ENCODE results near the gene SUN1.
"Not testable (repeated sequence)": the region's sequence is repeated elsewhere in the genome, so short reads cannot be mapped to it uniquely, and the experiment has no call there.

The SUN1 gene

DNA sequence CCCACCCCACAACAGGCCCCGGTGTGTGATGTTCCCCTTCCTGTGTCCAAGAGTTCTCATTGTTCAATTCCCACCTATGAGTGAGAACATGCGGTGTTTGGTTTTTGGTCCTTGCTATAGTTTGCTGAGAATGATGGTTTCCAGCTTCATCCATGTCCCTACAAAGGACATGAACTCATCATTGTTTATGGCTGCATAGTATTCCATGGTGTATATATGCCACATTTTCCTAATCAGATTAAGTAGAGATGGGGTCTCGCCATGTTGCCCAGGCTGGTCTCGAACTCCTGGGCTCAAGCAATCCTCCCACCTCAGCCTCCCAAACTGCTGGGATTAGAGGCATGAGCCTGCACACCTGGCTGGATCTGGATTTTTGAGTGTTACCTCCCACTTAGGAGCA lies 28.5 kb upstream of the SUN1 start:
- not testable (repeated sequence) for DNase-seq

DNA sequence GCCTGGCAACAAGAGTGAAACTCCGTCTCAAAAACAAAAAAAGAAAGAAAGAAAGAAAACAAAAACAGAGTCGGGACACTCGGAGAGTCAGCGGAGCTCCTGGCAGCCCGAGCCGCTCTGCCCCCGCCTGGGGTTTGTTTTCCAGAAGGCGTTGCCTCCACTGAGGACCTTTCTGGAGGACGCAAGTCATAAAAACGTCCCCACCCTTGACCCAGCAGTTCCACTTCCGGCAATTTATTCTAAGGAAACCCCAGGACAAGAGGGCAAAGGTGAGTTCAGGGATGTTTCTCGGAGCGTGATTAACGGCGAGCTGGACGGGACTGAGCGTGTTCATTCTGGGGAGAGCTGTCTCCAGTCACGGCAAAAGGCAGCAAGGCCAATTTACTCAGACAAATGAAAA lies 27.0 kb upstream of the SUN1 start:
- DNase-seq: no peak

DNA sequence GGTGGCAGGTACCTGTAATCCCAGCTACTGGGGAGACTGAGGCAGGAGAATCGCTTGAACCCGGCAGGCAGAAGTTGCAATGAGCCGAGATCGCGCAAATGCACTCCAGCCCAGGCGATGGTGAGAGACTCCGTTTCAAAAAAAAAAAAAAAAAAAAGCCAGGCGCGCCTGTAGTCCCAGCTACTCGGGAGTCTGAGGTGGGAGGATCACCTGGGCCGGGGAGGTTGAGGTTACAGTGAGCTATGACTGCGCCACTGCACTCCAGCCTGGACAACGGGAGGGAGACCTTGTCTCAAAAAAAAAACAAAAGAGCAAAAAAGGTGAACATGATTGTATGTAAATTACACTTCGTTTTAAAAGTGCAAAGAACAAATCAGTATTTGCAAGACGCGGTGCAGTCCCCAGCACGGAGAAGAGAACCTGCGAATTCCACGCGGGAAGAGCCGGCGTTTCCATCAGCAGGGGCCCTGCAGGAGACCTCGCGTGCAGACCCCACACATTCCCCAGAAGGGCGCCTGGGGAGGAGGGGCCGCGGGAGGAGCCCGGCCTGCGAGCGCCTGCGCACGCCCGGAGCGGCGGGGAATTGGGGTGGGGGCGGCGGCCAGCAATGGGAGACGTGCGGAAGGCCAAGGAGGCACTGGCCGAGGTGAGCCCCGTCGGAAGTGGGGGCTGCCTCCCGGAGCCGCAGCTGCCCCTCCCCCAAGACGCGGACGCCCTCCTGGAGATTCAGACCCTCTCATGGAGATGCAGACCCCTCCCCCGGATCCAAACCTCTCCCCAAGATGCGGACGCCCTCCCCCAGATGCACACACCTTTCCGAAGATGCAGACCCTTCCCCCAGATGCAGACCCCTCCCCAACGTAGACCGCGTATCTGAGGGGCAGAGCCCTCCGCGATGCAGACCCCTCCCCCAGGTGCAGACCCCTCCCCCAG lies 16.7 kb upstream of the SUN1 start:
- no peak for DNase-seq

DNA sequence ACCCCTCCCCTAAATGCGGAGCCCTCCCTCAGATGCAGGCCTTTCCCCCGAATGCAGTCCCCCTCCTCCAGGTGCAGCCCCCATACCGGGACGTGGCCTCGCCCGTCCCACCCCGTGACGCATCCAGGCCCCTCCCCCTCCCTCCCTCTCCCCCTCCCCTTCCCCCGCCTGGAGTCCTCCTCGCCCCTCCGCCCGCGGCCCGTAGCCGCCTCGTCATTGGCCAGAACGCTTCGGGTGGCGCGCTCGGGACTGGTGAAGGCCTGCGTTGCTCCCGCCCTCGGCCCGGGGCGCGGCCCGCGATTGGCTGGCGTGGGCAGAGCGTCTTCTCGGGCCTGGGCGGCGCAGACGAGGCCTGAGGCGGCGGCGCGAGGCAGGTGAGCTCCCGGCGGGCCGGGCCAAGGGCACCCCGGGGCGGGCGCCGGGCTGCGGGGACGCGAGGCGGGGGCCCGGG lies 16.0 kb upstream of the SUN1 start:
- DNase-seq: peak; percentile 91 to 95

DNA sequence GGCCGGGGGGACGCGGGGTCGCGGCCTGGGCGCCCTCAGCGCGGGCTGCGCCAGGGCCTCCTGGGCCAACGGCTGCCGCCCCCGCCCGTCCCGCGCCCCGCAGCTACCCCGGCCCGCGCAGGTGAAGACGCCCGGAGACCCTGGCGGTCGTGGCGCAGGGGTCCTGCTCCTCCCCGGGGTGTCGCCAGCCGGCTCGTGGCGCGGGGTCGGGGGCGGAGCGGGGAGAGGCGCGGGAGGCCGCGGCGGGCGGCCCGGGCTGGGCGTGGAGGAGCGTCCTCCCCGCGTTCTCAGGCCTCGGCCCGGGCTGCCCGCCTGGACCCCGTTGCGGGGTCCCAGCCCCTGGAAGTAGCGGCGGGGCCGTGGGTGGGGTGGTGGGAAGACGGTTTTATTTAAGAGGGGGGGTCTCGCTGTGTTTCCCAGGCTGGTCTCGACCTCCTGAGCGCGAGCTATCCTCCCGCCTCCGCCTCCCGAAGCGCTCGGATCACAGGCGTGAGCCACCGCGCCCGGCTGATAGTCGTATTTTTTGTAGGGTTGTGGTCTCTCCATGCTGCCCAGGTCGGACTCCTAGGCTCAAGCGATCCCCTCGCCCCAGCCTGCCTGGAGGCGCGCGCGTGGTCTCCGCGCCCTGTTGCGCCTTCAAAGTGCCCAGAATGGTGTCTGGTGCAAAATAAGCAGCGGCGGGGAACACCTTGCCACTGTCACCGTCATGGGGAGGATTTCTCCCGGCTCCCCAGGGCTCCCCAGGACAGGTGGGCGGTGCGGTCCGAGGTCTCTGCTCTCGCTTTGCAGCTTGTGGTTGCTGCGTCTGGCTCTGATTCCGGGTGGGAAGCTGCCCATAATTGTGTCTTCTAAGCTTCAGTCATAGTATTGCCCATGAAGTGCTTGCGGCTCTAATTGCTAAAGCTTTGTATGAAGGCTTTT lies 15.3 kb upstream of the SUN1 start:
- DNase-seq: no peak

DNA sequence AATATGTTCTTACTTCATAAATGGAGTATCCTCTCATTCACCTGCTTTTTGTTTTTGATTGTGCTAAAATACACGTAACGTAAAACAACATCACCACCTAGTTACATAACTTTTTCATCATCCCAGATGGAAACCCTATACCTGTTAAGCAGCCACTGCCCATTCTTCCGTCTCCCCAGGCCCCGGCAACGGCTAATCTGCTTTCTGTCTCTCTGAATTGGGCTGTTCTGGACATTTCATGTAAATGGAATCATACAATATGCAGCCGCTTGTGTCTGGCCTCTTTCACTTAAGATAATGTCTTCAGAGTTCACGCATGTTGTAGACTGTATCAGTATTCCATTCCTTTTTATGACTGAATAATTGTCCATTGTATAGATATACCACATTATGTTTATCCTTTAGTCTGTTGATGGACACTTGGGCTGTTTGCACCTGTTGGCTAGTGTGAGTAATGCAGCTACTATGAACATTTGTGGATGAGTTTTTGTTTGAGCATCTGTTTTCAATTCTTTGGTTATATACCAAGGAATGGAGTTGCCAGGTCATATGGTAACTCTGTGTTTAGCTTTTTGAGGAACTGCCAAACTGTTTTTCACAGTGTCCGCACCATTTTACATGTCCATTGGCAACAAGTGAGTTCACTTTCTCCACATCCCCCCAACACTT lies 14.1 kb upstream of the SUN1 start:
- peak; percentile 21 to 39 for DNase-seq

DNA sequence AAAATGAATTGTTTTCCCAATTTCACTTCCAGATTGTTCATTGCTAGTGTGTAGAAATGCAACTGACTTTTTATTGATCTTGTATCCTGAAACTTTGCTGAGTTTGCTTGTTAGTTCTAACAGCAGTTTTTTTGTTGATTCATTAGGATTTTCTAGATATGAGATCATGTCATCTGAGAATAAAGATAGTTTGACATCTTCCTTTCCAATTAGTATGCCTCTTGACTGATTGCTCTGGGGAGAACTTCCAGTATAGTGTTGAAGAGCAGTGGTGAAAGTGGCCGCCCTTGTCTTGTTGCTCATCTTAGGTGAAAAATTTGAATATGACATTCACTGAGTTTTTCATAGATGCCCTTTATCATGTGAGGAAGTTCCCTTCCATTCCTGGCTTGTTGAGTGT lies 11.9 kb upstream of the SUN1 start:
- DNase-seq: no peak

DNA sequence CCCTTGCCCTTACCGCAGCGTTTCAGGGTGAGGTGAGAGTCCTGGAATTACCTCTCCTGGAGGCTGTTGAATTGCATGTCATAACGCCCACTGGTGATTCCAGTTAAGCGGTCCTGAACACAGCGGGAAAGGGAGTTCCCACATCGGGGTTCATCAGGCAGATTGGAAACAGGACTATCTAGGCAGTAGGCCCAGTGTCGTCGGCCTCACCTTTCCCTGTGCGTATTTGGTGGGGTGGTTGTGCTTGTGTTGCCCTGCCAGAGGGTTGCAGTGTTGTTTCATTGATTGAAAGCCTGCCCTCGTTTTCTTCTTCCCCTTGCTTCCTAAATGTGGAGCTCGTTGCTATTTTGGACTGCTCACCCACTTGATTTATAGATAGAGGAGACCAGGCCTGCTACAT lies 10.6 kb upstream of the SUN1 start:
- DNase-seq: no peak

DNA sequence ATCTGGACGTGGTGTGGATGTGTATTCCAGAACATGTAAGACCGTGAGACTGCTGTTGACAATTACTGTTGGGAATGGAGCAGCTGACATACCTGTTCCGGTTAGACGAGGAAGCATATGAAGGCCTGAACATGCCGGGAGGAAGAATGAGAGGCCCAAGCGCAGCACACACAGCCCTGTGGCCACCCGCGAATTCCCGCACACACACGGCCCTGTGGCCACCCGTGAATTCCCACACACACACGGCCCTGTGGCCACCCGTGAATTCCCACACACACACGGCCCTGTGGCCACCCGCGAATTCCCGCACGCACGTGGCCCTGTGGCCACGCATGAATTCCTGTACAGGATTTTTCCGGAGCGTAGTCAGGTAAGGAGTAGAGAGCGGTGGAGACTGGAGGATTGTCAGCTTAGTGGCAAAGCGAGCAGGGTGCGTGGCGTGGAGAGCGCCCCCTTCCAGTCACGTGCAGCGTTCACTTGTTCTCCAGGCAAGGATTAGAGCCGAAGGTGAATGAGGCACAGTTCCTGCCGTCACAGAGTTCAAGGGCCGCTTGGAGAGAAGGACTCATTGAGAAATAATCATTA lies 9.5 kb upstream of the SUN1 start:
- DNase-seq: no peak

DNA sequence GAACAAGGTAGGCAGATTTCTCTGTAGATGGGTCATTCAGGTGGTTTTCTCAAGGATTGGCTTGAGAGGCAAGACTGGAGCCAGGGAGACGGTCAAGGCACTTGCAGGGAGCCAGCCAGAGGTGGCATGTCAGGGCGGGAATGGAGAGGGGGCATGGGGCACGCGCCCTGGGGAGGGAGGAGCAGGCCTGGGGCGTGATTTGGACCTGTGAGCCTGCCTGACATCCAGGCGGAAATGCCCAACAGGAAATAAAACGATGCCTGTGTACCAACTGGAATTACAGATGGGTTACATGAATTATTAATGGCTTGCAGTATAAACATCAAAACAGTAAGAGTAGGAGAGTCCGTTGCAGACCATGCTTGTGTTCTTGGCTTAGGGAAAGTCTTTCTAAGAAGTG lies 8.6 kb upstream of the SUN1 start:
- DNase-seq: no peak

DNA sequence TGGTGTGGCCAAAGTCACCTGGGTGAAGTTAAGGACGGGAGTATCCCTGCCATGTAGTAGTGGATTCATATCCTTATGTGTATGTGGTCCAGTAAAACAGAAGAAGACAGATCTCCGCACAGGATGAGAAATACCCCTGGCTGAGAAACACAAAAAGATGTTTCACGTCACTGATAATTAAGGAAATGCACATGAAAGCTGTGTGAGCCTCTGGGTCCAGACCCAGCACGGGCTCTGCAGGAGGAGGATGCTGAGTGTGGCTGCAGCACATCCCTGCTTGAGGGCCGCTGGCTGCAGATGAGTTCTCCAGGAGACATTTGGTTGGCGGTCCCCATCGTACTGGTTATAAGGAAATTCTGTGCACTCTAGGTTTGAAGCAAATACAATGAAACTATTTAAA lies 8.2 kb upstream of the SUN1 start:
- DNase-seq: no peak

DNA sequence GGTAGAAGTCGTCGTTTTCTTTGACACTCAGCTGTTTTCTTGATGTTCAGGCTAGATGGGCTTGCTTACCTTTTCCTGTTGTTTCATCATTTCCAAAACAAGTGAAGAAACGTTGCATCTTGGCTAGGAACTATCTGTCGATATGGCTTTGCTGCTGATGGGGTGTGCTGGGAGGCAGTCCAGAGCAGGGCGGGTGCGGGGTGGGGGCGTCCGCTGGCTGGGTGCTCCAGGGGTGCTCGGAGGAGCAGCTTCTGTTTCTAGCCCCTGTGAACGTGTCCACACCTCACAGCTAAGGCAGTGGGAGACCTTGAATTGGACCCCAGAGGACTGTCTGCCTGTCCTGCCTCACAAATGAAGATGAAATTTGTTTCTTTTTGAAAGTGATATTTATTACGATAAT lies 7.6 kb upstream of the SUN1 start:
- no peak for DNase-seq

DNA sequence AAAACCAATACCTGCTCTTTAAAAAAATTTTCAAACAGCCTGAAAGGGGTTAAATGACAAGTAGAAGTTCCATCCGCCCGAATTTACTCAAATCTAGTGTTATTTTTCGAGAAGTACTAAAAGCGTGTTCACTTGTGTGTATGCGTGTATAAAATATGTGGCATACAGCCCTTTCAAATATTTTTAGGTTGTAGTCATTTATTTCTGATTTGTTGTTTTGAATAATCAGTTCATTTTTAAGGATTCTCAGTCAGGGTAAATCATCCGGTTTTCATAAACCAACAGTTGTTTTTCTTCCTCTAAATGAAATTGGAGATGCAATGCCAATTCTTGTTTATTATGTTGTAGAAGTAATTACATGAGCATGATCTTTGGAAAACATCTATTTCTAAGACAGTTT lies 6.9 kb upstream of the SUN1 start:
- no peak for DNase-seq

DNA sequence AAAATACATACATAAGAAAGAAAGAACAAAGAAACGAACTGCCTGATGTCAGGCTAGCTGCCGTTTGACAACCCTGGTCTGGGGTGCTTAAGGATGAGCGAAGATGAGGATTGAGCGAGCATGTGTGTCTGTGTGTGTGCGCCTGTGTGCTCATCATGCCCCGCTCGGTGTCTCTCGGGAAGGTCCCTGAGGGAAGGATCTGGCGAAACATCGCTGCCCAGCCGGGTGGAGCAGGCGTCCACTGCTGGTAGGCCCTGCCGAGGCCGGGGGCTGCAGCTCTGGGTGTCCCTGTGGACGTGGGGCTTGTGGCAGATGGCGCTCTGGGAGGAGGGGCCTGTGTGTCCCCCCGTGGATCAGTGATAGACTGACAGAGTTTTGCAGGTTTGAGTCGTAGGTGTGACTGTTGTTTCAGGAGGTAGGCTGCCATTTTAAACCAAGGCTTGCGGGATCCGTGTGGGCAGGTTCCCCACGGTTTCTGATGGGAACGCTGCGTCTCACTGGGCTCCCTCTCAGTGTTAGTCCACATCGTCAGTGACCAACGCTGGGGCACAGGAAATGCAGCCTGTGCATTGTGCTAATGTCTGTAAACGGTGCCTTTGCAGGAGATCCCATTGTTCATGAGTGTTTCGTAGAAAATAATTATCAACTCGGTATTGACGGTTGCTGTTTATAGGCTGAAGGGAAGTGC lies 5.9 kb upstream of the SUN1 start:
- no peak for DNase-seq

DNA sequence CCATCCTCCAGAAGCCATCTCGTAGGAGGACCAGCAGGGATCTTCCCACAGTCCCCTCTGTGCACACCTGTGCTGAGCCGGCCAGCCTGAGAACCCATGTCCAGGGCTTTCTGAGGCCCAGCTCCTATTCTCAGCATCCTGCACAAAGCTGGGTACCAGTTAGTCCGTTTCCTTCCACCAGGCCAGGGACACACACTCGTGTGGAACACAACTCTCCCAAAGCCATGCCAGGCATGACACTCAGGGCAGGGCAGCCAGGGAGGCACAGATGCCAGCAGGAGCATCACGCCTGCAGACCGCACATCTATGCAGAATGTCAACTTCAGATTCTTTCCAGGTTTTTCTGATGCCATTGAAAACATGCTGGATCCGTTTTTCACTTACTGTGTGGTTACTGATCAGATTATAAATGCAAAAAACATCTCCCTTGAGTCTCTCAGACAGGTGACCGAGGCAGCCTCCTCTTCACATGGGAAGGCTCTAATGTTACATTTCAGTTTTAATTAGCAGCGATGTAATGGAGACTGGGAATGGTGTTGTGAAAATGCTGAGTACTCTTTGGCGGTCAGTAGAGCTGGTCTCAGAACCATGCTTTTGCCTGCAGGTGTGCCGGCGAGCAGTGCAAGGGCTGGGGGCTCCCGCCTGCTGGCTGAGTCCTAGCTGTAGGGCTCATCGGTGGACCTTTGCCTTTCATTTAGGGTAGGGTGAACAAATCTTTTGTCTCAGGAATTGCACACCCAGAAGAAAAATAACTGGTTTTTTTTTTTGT lies 3.3 kb upstream of the SUN1 start:
- DNase-seq: no peak

DNA sequence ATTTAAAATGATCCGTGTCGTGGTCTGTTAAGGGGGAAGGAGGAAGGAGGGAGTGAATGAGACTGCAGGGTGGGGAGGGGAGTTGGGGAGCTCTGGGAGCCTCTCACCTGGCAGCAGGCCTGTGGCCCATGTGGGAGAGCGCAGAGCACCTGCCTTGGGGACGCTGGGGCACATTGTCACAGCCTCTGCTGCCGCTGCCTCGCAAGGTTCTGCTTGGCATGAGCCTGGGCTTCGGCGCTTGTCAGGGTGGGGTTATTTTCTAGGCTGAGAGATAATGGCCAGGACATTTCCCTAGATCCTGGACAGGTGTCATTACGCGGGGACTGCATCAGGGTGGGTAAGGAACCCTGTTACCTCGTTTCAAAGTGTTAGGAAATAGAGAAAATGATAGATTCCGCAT lies 2.2 kb upstream of the SUN1 start:
- DNase-seq: no peak

DNA sequence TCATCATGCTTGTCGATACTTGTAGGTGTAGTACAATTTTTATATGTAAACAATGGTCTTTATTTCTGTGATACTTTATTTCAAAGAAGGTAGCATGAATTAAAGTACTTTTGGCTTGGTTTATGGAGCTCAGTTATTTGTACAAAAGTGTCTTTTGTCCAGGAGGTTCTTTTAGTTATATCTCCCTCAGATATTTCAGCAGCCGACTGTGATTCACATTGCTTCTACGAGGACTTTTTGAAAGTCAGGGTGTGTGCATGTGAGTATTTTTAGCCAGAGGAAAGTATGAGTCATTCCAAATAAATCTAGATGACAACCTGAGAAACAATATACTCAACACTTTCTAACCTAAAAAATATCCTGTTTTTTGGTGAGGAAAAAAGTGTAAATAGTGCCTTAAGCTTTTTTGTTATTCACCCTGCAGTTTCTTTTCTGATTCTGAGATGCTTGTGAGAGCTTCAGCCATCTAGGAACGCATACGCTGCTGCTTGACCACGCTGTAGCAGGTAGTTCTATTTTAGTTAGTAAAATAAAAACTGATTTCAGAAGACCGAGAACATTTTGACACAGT lies 595 bp upstream of the SUN1 start:
- peak; percentile 8 to 26 for DNase-seq

DNA sequence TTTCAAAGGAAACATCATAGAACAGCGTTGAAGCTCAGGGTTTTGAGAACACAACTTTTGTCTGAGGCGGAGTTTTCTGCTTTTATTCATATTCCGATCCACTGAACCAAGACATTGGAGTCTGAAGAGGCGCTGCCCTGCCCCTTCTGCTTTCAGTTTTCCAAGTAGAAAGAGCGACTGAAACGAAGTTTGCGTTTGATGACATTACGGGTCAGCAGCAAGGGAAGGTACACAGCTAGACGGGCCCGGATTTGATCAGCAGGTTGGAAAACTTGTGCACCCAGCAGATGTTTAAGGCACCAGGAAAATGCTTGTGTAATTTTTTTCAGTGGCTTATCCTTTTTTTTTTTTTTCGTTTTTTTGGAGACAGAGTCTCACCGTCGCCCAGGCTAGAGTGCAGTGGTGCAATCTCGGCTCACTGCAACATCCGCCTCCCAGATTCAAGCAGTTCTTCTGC lies 720 bp downstream of the SUN1 start:
- DNase-seq: no peak

DNA sequence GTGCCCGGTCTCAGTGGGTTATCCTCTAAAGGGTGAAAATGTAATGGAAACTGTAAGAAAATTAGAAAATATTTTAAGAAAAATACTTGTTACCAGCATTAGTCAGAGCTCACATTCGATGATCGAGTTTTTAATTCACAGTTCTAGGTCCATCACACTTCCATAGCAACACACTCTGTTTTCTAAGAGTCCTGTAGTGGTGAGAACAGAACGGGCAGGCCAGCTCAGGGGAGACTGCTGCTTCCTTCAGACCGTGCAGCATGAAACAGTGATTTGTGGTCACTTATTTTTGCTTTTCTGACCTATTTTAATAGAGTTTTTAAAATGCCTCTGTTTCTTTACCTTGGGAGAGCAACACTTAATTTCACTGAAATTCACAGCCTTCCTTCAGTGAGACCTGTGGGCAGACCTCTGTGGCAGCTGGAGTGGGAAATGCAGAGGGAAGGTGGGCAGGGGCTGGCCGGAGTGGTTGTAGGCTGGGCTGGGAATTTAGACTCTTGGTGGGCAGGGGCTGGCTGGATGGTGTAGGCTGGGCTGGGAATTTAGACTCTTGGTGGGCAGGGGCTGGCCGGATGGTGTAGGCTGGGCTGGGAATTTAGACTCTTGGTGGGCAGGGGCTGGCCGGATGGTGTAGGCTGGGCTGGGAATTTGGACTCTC lies 1.5 kb downstream of the SUN1 start:
- DNase-seq: no peak

DNA sequence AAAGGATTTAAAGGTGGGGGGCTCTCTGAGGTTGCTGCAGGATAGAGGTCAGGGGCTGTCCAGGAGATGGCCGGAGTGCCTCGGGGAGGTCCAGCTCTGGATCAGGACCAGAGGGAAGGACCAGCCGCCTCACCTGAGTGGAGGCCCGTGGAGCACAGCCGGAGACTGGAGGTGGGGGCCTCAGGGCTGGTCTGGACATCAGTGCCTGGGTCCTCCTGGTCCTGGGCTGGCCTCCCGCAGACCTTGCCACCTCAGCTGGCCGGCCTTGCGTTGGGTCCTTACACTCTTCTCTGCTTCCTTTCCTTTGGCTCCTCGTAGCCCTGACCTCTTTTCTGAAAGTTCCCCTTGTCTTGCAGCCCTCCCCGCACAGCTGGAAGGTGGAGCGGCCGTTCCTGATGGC lies 2.0 kb downstream of the SUN1 start:
- DNase-seq: no peak
